GM19193 (cell line): Measurements from ENCODE around the gene SPOP.
A peak's percentile ranks its signal among the peaks of the same experiment; 100 is the strongest.

Experiments
- POLR2A ChIP-seq: IDR thresholded peaks from 4 replicates; pipeline ENCODE4 v1.6.1; 2011; ENCODE audit not compliant: insufficient read depth, insufficient read length; ENCODE audit errors: extremely low read depth

SPOP gene

DNA sequence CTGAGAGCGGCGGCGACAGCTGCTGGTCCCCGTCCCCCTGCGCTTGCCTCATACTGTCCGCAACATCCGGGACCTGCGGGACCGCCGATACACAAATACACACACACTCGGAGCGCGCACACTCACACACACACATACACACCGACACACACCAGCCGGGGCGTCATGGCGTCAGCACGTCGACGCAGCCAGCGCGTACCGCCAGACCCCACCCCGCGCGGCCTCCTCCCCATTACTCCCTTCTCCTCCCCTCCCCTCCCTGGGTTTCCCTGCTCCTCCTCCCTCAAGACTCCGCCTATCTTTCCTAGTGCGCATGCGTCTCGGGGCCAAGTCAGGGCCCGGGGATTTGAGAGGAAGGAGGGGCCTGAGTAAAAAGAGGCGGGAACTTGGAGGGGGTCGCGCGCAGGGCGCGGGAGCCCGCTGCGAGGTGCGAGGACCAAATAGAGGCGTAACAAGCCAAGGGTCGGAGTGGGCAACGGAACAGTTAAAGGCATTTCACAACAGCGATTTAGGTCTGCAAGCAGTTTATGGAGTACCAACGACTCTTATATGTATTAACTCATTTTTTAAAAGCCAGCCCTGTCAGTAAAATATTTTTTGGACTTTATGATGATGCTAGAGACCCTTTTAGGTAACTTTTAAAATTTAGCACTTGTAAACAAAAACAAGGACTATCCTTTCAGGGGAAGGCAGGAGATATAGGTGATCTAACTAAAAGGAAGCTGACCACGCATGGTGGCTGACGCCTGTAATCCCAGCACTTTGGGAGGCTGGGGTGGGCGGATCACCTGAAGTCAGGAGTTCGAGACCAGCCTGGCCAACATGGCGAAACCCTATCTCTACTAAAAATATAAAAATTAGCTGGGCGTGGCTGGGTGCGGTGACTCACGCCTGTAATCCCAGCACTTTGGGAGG is at the start of gene SPOP:
TSS of gene SPOP (minus strand) at position 165 of the 915 bp plus-strand sequence. CDS start 55,287 bp downstream, outside the sequence.
- peak; percentile 79 for TF ChIP-seq POLR2A

DNA sequence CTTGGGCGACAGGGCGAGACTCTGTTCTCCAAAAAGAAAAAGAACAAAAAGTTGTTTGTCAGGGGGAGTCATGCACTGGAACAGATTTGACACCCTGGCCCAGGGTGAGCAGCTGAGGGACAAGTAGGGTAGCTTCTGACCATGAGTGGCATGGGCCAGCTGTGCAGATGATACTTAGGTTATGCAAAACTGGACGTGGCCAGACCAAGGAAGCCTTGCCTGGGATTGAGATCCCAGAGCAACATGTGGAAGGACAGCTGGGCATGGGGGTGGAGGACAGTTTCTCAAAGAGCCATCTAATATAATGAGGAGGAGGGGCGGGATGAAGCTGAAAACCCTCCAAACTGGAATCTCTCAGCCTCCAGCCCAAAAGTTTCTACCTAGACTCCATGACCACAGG is 49.5 kb upstream of the SPOP start:
- no peak for TF ChIP-seq POLR2A

DNA sequence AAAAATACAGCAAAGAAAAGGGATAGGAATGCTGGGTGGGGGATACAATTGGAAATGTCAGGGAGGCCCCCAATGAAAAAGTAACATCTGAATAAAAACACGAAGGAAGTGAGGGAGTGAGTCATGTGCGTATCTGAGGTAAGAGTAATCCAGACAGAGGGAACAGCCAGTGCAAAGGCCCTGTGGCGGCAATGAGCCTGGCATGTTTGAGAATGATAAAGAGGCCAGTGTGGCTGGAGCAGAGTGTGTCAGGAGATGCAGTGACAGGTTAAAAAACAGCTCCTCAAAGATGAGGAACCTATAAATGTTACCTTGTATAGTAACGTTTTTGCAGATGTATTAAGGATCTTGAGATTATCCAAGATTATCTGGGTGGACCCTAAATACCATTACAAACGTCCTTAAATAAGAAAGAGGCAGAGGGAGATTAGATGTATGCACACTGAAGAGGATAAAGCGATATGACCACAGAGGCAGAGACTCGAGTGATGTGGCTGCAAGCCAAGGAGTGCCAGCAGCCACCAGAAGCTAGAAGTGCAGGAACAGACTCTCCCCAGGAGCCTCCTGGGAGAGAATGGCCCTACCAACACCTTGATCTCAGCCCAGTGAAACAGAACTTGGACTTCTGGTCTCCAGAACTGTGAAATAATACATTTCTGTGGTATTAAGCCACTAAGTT is 47.7 kb upstream of the SPOP start:
- TF ChIP-seq POLR2A, result no peak

DNA sequence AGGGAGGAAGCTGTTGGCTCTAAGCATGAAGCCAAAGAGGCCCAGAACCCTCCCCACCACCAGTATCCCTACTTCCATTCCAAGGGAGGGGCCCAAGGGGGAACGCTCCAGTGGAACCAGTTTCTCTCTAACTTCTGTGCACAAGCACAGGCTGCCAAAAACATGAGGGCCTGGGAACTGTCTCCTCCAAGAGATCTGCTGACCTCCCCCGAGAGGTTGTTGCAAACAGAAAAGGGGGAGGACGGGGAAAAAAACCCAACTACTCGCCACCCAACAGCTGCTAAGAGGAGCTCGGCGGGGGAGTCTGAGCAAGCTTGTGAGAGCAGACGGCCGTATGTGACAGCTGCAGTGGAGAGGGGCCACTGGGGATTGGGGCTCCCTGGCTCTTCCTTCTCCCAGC is 45.5 kb upstream of the SPOP start:
- TF ChIP-seq POLR2A, result no peak

DNA sequence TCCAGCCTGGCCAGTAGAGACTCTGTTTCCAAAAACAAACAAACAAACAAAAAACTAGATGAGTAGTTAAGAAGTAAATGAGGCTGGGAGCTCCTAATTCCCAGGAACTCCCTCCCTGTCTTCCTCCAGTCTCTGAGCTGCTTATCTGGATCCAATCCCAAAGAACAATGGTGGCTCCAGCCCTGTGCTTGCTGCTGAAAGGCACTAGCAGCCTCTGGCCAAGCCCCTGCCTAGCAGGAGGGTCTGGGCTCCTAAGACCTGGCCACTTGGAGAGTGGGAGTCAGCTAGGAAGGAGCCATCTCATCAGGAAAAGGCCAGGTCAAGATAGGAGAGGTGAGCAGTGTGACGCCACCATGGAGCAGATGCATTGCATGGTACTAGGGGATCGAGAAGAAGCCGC is 44.2 kb upstream of the SPOP start:
- no peak for TF ChIP-seq POLR2A

DNA sequence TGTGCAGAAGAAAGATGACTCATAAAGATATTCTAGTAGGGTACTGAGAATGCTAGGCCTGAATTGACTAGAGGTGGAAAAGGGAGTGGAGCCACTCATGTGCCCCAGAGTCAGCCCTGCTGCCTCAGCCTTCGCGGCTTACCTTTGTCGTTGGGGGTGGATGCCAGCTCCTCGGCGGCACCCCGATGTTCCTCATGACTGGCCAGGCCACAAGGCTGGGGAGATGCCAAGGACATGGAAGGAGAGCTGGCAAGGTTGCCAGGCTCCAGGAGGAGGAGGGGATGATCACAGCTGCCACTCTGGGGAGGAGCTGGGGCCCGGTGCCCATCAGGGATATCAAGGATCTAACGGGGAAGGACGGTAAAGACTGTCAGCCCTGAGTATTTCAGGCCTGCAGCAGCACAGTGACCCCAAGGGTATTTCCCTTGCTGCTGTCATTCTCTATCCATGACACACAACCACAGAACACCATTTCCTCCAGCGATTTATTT is 39.5 kb upstream of the SPOP start:
- TF ChIP-seq POLR2A, result no peak

DNA sequence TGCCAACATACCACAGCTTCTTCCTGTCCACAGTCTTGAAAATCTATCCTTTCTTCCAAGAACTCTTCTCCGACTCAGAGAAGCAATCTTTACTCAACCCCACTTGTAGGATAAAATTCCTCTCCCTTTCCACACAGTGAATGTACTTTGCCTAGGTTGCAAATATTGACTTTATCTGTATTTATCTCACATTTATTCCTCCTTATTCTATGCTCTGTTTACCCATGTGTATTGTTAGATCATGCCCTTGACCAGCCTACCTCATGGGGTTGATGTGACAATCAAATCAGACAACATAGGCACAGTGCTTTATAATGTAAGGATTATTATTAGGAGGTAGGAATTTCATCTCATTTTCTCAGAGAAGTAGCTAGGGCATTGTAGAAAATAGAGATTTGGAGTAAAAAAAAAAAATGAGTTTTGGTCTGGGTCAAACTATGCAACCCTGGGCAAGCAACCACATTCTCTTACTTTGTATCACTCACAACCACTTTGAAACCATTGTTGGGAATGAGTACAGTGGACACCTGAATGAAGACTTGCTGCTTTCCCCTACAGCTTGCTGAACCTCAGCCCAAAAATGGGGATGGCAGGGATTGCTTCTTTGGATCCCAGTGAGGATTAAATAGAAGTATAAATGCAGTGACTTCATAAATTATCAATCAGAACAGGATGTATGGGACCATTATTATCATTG is 38.9 kb upstream of the SPOP start:
- no peak for TF ChIP-seq POLR2A

DNA sequence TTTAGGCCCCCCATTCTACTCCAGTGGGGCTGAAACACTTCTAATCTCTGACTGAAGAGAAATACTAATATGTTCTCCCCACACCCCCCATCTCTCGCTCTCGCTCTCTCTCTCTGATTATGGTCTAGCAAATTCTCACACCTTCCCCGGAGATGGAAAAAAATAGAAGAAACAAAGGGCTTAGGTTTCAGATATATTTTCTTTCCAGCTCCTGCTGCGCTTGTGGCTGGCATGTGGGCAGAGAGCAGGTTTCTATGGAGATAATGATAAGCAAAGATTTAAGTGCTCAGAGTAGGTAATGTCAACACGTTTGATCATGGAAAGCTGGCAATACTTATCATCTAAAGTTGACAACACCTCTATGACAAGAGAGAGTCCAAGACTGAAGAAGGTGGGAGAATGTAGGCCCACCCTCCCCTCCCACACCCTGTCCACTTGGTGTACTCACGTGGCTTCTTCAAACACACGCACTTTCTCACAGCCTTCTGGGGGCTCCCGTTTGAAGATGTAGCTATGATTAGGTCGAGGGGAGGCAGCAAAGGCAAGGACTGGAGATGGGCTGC is 37.9 kb upstream of the SPOP start:
- TF ChIP-seq POLR2A, result no peak

DNA sequence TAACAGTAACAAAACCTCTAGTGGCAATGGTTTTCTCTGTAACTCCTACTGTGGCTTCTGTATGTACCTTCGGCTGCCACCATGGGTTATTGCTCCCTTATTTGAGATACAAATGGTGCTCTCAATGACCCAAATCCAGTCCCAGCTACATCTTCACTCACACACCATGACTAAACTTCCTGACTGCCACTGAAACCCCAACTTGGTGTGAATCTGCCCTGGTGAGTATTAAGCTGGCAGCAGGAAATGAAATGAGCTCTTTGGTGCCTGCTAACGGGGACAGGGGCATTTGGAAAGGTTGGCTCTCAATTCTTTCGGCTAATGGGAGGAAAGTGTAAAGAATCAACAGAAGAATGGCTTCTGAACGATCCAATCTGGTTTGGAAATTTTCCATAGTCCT is 37.3 kb upstream of the SPOP start:
- TF ChIP-seq POLR2A, result no peak

DNA sequence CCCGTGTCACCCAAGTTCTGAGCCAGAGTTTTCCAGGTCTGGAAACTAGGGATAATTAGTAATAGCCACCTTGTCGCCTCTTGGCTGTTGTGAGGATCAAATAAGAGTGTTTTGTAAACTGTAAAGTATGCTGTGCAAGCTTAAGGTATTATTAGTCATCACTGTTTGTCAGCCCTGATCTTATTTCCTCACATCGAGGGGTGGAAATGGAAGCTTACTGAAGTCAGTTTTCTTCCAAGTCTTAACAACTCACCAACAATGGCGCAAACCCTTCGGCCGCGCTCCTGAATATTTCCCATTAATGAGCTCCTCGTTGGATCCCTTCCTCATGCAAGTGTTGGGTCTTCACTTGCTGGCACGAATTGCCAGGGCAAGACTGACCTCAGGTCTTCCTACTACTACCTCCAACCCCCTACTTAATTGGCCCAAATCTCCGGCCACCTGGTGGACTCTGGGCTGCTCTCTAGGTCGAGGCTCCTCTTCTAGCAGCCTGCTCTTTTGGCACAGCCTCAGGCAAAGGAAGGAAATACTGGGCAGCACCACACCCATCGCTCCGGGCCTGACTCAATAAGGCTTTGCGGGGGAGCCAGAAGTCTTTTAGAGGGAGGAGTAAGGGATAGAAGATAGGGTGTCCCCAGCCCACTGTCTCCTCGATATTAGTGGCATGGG is 30.8 kb upstream of the SPOP start:
- TF ChIP-seq POLR2A, result no peak

DNA sequence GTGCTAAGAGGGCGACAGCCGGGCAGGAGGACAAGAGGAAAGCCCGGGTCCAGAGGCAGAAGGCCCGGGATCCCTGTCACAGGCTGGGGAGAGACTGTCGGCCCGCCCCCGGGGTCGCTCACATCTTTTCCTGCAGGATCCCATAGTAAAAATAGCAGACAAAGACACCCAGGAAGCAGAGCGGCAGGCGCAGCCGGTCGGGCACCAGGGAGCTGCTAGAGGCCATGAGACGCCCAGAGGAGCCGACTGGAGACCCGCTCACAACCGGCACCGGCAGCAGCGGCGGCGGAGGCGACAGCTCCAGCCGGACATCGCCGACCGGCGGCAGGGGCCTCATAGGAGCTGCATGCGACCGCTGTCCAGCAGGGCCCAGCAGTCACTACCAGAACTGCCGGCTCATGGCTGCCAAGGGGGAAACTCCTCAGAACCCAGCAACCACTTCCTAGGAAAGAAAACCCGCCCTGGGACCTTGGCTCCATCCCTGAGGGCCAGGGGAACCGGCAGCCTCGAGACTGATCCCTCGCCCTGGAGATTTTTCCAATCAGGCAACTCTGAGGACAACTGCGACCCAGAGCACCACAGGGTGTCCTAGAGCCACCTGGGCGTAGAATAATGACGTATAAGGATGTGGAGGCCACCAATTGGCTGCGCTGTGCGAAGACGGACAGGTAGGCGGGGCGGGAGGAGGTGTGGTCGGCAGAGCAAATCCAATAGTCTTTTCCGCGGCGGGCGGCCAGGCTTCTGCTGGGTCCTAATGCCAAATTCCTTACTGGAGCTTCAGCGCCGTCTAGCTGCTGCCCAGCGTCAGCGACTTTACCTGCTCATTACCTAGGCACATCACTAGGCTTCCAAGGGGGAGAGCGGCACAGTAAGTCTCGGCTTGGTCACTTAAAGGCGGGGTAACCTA is 30.0 kb upstream of the SPOP start, which contains the start of gene SLC35B1:
TSS of gene SLC35B1 (minus strand) at position 357 of the 907 bp plus-strand sequence. CDS start at position 226, 131 bp downstream.
- TF ChIP-seq POLR2A, result peak; percentile 80

DNA sequence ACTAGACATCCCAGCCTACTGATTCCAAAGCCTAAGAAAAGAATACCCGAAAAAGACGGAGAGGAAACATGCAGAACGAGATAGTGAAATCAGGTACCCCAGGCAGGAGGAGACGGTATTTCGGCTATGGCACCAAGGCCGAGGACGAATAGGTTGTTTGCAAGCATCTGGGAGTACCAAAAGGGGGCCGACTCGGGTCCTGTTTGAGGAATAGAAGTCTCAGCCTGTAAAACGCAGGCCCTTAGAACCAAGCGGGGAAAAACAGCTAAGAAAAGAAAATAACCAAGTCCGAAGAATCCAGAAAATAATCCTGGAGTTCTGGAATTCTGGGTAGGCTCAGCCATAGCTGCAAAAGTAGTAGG is 29.3 kb upstream of the SPOP start:
- TF ChIP-seq POLR2A, result no peak

DNA sequence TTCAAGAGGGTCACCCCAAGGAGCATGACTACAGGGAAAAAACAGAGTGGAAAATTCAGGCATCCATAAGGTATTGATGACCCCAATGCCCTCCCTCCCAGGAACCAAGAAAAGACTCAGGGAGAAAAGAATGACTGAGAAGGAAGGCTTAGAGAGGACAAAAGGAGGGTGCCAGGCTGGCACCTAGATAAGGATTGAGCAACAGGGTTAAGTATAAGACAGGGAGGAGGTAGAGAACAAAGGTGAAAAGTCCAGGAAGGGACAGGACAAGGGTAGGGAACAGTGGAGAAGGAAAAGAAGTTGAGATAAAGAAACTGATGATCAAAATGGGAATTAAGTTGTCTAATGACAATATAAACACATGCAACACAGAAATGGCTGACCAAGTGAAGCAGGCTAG is 27.4 kb upstream of the SPOP start:
- TF ChIP-seq POLR2A, result no peak
